GM19193 (cell line): Measurements from ENCODE around the gene STOML2.

Experiments used
- POLR2A ChIP-seq: IDR thresholded peaks from 4 replicates; pipeline ENCODE4 v1.6.1; 2011; ENCODE audit not compliant: insufficient read depth, insufficient read length; ENCODE audit errors: extremely low read depth

STOML2 gene

GRCh38 chr9:35102769-35103659, at the start of gene STOML2:
Gene STOML2 (minus strand): TSS chr9:35103131. CDS start chr9:35103094, 37 bp downstream.
- peak; percentile 88 for TF ChIP-seq POLR2A

- TF ChIP-seq POLR2A = no peak
These were observed 39.1 kb upstream of the STOML2 start for GRCh38 chr9:35142037-35142436.

- TF ChIP-seq POLR2A = no peak
These were observed 37.2 kb upstream of the STOML2 start for GRCh38 chr9:35140093-35140492.

- no peak for TF ChIP-seq POLR2A
These were observed 33.9 kb upstream of the STOML2 start for GRCh38 chr9:35136866-35137265.

- TF ChIP-seq POLR2A = no peak
These were observed 33.1 kb upstream of the STOML2 start for GRCh38 chr9:35135988-35136387.

- no peak for TF ChIP-seq POLR2A
These were observed 32.0 kb upstream of the STOML2 start for GRCh38 chr9:35134920-35135319.

GRCh38 chr9:35116898-35117551, 14.1 kb upstream of the STOML2 start:
- no peak for TF ChIP-seq POLR2A

GRCh38 chr9:35116539-35116897, 13.6 kb upstream of the STOML2 start:
- TF ChIP-seq POLR2A = no peak

GRCh38 chr9:35115680-35116538, 13.0 kb upstream of the STOML2 start, which contains the start of gene ATOSB:
Gene ATOSB (minus strand): TSS chr9:35115862. CDS start chr9:35108274, 7,588 bp downstream.
- TF ChIP-seq POLR2A = peak; percentile 36

- peak; percentile 8 for TF ChIP-seq POLR2A
These were observed 12.1 kb upstream of the STOML2 start for GRCh38 chr9:35114840-35115628.

GRCh38 chr9:35114113-35114839, 11.3 kb upstream of the STOML2 start:
- TF ChIP-seq POLR2A = no peak

GRCh38 chr9:35112257-35113020, 9.5 kb upstream of the STOML2 start:
- no peak for TF ChIP-seq POLR2A
